ENCODE measurements around the gene PHLDB2. TPM values are rescaled to one million over a fixed set of nuclear protein-coding genes. Genes with fewer than 3 reads are reported as not detected.

PHLDB2 gene
- total and polyA plus RNA-seq, 5 donors from 2014 or later: 1.6 to 5.9 (median 2.1) TPM

DNA sequence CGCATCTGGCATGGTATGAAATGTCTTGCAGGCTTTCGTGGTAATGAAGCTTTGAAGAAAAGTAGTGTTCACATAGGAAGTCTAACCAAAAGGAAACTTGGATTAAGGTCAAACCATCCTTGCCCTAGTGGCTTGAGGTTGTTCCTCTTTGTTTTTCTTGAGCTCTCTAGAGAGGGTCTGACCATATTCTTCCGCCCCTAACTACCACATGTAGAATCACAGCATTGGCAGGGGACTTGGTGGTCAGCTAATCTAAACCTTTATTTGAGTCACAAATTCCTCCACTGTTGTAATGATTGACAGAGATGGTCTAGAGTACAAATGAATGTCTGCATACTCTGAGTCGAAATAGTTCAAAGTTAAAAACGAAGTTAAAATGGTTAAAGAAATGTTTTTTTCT, 39.1 kb upstream of the PHLDB2 start:
- Mint-ChIP-seq H3K27ac (no peak overlapping the region), H3K4me1 (no peaks in the 10 kb centered on the region), H3K4me3 (no peak overlapping the region), H3K27me3 (peaks cover 5% of the 10 kb centered on the region), H3K36me3 (no peaks in the 10 kb centered on the region), H3K9me3 (peaks cover 0 to 23% (median 5%) of the 10 kb centered on the region in 7 donors)
- peaks cover 1% of the 10 kb centered on the region for H3K27me3 ChIP-seq (ENCODE audit: control insufficient read depth, insufficient read depth, low read length)
- no peaks in the 10 kb centered on the region for H3K36me3 ChIP-seq (ENCODE audit: control insufficient read depth, insufficient read depth, low read length)
- ATAC-seq (ENCODE audit: low read depth in 2 of 2) (no peak), DNase-seq (no peak)
- no peak overlapping the region for H3K27ac ChIP-seq (ENCODE audit: insufficient read depth, low read length, poor library complexity, severe bottlenecking)
- peaks cover 6% of the 10 kb centered on the region in 2 experiments for H3K9me3 ChIP-seq (ENCODE audit: control insufficient read depth in 2 of 2, low read length in 2 of 2)
- no peak overlapping the region for H3K4me3 ChIP-seq (ENCODE audit: low read depth, low read length)
- no peaks in the 10 kb centered on the region for H3K4me1 ChIP-seq (ENCODE audit: control insufficient read depth, insufficient read depth, low read length, poor library complexity, severe bottlenecking)

DNA sequence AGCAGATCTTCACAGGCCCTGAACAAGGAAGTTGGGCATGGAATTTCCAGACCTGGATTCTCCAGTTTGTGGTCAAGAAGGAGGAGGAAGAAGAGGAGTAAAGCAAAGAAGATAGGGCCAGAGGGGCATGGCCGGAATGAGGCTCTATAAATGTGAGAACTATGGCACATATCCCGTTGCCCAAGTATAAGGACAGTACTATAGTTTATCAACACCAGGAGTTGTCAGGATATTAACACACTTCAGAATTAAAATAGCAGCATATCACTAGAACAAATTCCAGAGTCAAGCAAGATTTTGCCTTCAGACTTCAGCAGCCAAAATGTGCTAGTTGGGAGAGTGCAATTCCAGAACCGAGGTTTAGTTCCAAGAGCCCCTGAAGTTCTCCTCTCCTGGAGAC, 38.4 kb upstream of the PHLDB2 start:
- Histone ChIP-seq H3K27me3 (ENCODE audit: control insufficient read depth, insufficient read depth, low read length) (peaks cover 1% of the 10 kb centered on the region), H3K36me3 (ENCODE audit: control insufficient read depth, insufficient read depth, low read length) (no peaks in the 10 kb centered on the region), H3K9me3 (ENCODE audit: control insufficient read depth in 2 of 2, low read length in 2 of 2) (peaks cover 6% of the 10 kb centered on the region in 2 experiments), H3K4me3 (ENCODE audit: low read depth, low read length) (no peak overlapping the region), H3K4me1 (ENCODE audit: control insufficient read depth, insufficient read depth, low read length, poor library complexity, severe bottlenecking) (no peaks in the 10 kb centered on the region), H3K27ac (ENCODE audit: insufficient read depth, low read length, poor library complexity, severe bottlenecking) (no peak overlapping the region)
- H3K27ac Mint-ChIP-seq: no peak overlapping the region
- no peak for DNase-seq
- H3K4me3 Mint-ChIP-seq: no peak overlapping the region
- no peaks in the 10 kb centered on the region for H3K36me3 Mint-ChIP-seq
- no peaks in the 10 kb centered on the region for H3K4me1 Mint-ChIP-seq
- no peak for ATAC-seq (ENCODE audit: low read depth in 2 of 2)
- peaks cover 0 to 16% (median 4%) of the 10 kb centered on the region in 7 donors for H3K9me3 Mint-ChIP-seq
- H3K27me3 Mint-ChIP-seq: peaks cover 5% of the 10 kb centered on the region

- Mint-ChIP-seq H3K27ac (no peak overlapping the region), H3K27me3 (peaks cover 10% of the 10 kb centered on the region), H3K9me3 (peaks cover 0 to 15% (median 3%) of the 10 kb centered on the region in 7 donors), H3K4me3 (no peak overlapping the region), H3K36me3 (no peaks in the 10 kb centered on the region), H3K4me1 (no peaks in the 10 kb centered on the region)
- peaks cover 1% of the 10 kb centered on the region for H3K27me3 ChIP-seq (ENCODE audit: control insufficient read depth, insufficient read depth, low read length)
- peaks cover 0 to 6% of the 10 kb centered on the region in 2 experiments for H3K9me3 ChIP-seq (ENCODE audit: control insufficient read depth in 2 of 2, low read length in 2 of 2)
- H3K4me1 ChIP-seq (ENCODE audit: control insufficient read depth, insufficient read depth, low read length, poor library complexity, severe bottlenecking): no peaks in the 10 kb centered on the region
- no peak overlapping the region for H3K4me3 ChIP-seq (ENCODE audit: low read depth, low read length)
- no peak overlapping the region for H3K27ac ChIP-seq (ENCODE audit: insufficient read depth, low read length, poor library complexity, severe bottlenecking)
- ATAC-seq (ENCODE audit: low read depth in 2 of 2) (no peak), DNase-seq (no peak)
- no peaks in the 10 kb centered on the region for H3K36me3 ChIP-seq (ENCODE audit: control insufficient read depth, insufficient read depth, low read length)
Measured at GRCh38 chr3:111821891-111822290, 37.2 kb upstream of the PHLDB2 start.

GRCh38 chr3:111822804-111823203, 36.3 kb upstream of the PHLDB2 start:
- H3K4me3 Mint-ChIP-seq: no peak overlapping the region

GRCh38 chr3:111823341-111823855, 35.7 kb upstream of the PHLDB2 start:
- H3K4me3 ChIP-seq (ENCODE audit: low read depth, low read length): no peak overlapping the region
- Mint-ChIP-seq H3K9me3 (peaks cover 0 to 15% (median 3%) of the 10 kb centered on the region in 7 donors), H3K4me1 (no peaks in the 10 kb centered on the region), H3K4me3 (no peak overlapping the region), H3K27ac (no peak overlapping the region), H3K36me3 (no peaks in the 10 kb centered on the region), H3K27me3 (peaks cover 11% of the 10 kb centered on the region)
- H3K36me3 ChIP-seq (ENCODE audit: control insufficient read depth, insufficient read depth, low read length): no peaks in the 10 kb centered on the region
- H3K27me3 ChIP-seq (ENCODE audit: control insufficient read depth, insufficient read depth, low read length): peaks cover 1% of the 10 kb centered on the region
- peaks cover 0 to 6% of the 10 kb centered on the region in 2 experiments for H3K9me3 ChIP-seq (ENCODE audit: control insufficient read depth in 2 of 2, low read length in 2 of 2)
- ATAC-seq (ENCODE audit: low read depth in 2 of 2): no peak
- H3K27ac ChIP-seq (ENCODE audit: insufficient read depth, low read length, poor library complexity, severe bottlenecking): no peak overlapping the region
- no peak for DNase-seq
- no peaks in the 10 kb centered on the region for H3K4me1 ChIP-seq (ENCODE audit: control insufficient read depth, insufficient read depth, low read length, poor library complexity, severe bottlenecking)

More at GRCh38 chr3:111822804-111823203, 36.3 kb upstream of the PHLDB2 start:
- Mint-ChIP-seq H3K27me3 (peaks cover 11% of the 10 kb centered on the region), H3K4me1 (no peaks in the 10 kb centered on the region), H3K9me3 (peaks cover 0 to 15% (median 3%) of the 10 kb centered on the region in 7 donors), H3K27ac (no peak overlapping the region), H3K36me3 (no peaks in the 10 kb centered on the region)
- Histone ChIP-seq H3K36me3 (ENCODE audit: control insufficient read depth, insufficient read depth, low read length) (no peaks in the 10 kb centered on the region), H3K27me3 (ENCODE audit: control insufficient read depth, insufficient read depth, low read length) (peaks cover 1% of the 10 kb centered on the region), H3K4me1 (ENCODE audit: control insufficient read depth, insufficient read depth, low read length, poor library complexity, severe bottlenecking) (no peaks in the 10 kb centered on the region), H3K27ac (ENCODE audit: insufficient read depth, low read length, poor library complexity, severe bottlenecking) (no peak overlapping the region), H3K4me3 (ENCODE audit: low read depth, low read length) (no peak overlapping the region), H3K9me3 (ENCODE audit: control insufficient read depth in 2 of 2, low read length in 2 of 2) (peaks cover 0 to 6% of the 10 kb centered on the region in 2 experiments)
- DNase-seq (no peak), ATAC-seq (ENCODE audit: low read depth in 2 of 2) (no peak)

DNA sequence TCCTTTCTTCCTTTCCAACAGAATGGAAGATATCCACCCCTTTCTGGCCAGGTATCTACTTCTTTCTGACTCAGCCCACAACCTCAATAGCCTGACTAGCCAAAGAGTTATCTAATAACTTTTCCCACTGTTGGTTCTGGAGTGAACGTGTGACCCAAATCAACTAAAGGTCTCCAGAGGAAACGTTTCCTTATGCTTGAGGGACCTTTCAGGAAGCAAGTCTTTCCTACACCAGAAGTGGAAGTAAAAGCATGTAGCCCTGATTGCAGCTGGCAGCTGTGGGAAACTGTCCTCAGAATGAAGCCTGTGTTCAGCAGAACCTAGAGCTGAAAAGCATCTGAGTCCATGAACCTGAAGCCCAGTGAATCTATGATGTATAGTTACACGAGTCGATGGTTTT, 34.7 kb upstream of the PHLDB2 start:
- no peak for ATAC-seq (ENCODE audit: low read depth in 2 of 2)
- peaks cover 0 to 6% of the 10 kb centered on the region in 2 experiments for H3K9me3 ChIP-seq (ENCODE audit: control insufficient read depth in 2 of 2, low read length in 2 of 2)

GRCh38 chr3:111827871-111828270, 31.2 kb upstream of the PHLDB2 start:
- Mint-ChIP-seq H3K4me3 (no peak overlapping the region), H3K9me3 (no peaks in the 10 kb centered on the region), H3K36me3 (no peaks in the 10 kb centered on the region), H3K27ac (no peak overlapping the region), H3K27me3 (peaks cover 6% of the 10 kb centered on the region), H3K4me1 (peaks cover 0 to 6% (median 2%) of the 10 kb centered on the region in 4 donors)
- Histone ChIP-seq H3K9me3 (ENCODE audit: control insufficient read depth in 2 of 2, low read length in 2 of 2) (no peaks in the 10 kb centered on the region), H3K36me3 (ENCODE audit: control insufficient read depth, insufficient read depth, low read length) (no peaks in the 10 kb centered on the region), H3K27ac (ENCODE audit: insufficient read depth, low read length, poor library complexity, severe bottlenecking) (no peak overlapping the region), H3K4me1 (ENCODE audit: control insufficient read depth, insufficient read depth, low read length, poor library complexity, severe bottlenecking) (no peaks in the 10 kb centered on the region), H3K4me3 (ENCODE audit: low read depth, low read length) (no peak overlapping the region), H3K27me3 (ENCODE audit: control insufficient read depth, insufficient read depth, low read length) (peaks cover 1% of the 10 kb centered on the region)
- ATAC-seq (ENCODE audit: low read depth in 2 of 2) (no peak), DNase-seq (no peak)

More for the DNA sequence above, 34.7 kb upstream of the PHLDB2 start:
- H3K36me3 Mint-ChIP-seq: no peaks in the 10 kb centered on the region
- Histone ChIP-seq H3K36me3 (ENCODE audit: control insufficient read depth, insufficient read depth, low read length) (no peaks in the 10 kb centered on the region), H3K27ac (ENCODE audit: insufficient read depth, low read length, poor library complexity, severe bottlenecking) (no peak overlapping the region), H3K4me1 (ENCODE audit: control insufficient read depth, insufficient read depth, low read length, poor library complexity, severe bottlenecking) (no peaks in the 10 kb centered on the region), H3K4me3 (ENCODE audit: low read depth, low read length) (no peak overlapping the region), H3K27me3 (ENCODE audit: control insufficient read depth, insufficient read depth, low read length) (peaks cover 1% of the 10 kb centered on the region)
- peaks cover 0 to 14% (median 2%) of the 10 kb centered on the region in 7 donors for H3K9me3 Mint-ChIP-seq
- DNase-seq: no peak
- no peaks in the 10 kb centered on the region for H3K4me1 Mint-ChIP-seq
- H3K27ac Mint-ChIP-seq: no peak overlapping the region
- H3K27me3 Mint-ChIP-seq: peaks cover 6% of the 10 kb centered on the region
- H3K4me3 Mint-ChIP-seq: no peak overlapping the region

GRCh38 chr3:111828530-111828929, 30.5 kb upstream of the PHLDB2 start:
- H3K27ac Mint-ChIP-seq: no peak overlapping the region
- no peaks in the 10 kb centered on the region for H3K36me3 ChIP-seq (ENCODE audit: control insufficient read depth, insufficient read depth, low read length)
- H3K27me3 ChIP-seq (ENCODE audit: control insufficient read depth, insufficient read depth, low read length): peaks cover 1% of the 10 kb centered on the region
- no peaks in the 10 kb centered on the region for H3K4me1 ChIP-seq (ENCODE audit: control insufficient read depth, insufficient read depth, low read length, poor library complexity, severe bottlenecking)
- no peak overlapping the region for H3K4me3 Mint-ChIP-seq
- ATAC-seq (ENCODE audit: low read depth in 2 of 2): no peak
- DNase-seq: no peak
- no peak overlapping the region for H3K4me3 ChIP-seq (ENCODE audit: low read depth, low read length)
- H3K9me3 ChIP-seq (ENCODE audit: control insufficient read depth in 2 of 2, low read length in 2 of 2): no peaks in the 10 kb centered on the region
- peaks cover 6% of the 10 kb centered on the region for H3K27me3 Mint-ChIP-seq
- no peaks in the 10 kb centered on the region for H3K36me3 Mint-ChIP-seq
- no peak overlapping the region for H3K27ac ChIP-seq (ENCODE audit: insufficient read depth, low read length, poor library complexity, severe bottlenecking)
- H3K4me1 Mint-ChIP-seq: peaks cover 0 to 6% (median 2%) of the 10 kb centered on the region in 4 donors
- no peaks in the 10 kb centered on the region for H3K9me3 Mint-ChIP-seq

All from CD4-positive, CD25-positive, alpha-beta regulatory T cell (primary cell).